ENCODE results near the gene VKORC1L1.

- TF ChIP-seq POLR2A (IDR thresholded peaks at IDR 0.05), result no peak
- TF ChIP-seq POLR2AphosphoS5 (IDR thresholded peaks at IDR 0.05), result no peak
These were observed 64.4 kb downstream of the VKORC1L1 start for GRCh38 chr7:65937296-65937695.
